ENCODE results near the gene CHST3.
"Not testable (repeated sequence)": the region's sequence is repeated elsewhere in the genome, so short reads cannot be mapped to it uniquely, and the experiment has no call there.

Gene CHST3

DNA sequence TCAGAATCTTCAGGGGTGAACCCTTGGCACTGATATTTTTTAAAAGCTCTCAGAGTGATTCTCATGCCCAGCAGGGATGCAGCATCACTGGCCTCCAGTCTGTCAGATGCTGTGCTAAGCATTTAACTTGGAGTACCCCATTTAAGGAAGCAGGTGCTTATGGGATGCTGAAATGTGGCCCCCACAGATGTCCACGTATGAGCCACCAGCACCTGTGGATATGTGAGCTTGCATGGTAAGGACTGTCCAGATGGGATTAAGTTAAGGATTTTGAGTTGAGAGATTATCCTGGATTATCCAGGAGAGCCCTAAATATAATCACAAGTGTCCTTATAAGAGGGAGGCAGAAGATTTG lies 17.7 kb downstream of the CHST3 start:
- Mint-ChIP-seq H3K4me1 (peaks cover 38 to 50% of the 10 kb centered on the region in 2 donors), H3K4me3 (no peak overlapping the region), H3K36me3 (no peaks in the 10 kb centered on the region), H3K27ac (no peak overlapping the region), H3K9me3 (no peaks in the 10 kb centered on the region), H3K27me3 (peaks cover 8 to 11% of the 10 kb centered on the region in 2 donors)
- no peak for ATAC-seq (replicated peaks)
- no peak for DNase-seq

DNA sequence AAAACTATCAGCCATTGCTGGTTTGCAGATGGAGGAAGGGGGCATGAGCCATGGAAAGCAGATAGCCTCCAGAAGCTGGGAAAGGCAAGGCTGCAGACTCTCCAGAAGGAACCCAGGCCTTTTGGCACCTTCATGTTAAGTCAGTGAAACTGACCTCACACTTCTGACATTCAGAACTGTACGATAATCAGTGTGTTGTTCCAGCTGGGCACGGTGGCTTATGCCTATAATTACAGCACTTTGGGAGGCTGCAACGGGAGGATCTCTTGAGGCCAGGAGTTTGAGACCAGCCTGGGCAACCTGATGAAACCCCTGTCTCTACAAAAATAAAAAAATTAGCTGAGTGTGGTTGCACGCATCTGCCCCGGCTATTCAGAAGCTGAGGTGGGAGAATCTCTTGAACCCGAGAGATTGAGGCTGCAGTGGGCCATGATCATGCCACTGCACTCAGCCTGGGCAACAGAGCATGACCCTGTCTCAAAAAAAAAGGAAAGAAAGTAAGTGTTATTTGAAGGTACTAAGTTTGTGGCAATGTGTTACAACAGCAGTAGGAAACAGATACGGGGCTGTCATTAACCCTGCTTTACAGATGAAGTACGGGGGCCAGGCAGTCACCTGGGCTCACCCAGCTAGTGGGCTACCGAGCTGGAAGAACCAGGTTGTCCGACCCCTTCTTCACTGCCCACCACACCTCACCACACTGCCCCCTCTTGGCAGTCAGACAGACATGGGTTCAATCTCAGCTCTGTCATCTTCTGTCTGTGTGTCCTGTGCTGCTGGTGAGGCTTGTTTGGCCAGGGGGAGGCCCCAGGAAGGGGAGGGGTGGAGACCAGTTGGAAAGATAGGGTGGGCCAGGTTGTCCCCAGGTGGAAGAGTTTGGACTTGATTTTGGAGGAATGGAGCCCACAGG lies 18.3 kb downstream of the CHST3 start:
- Mint-ChIP-seq H3K27me3 (peaks cover 8% of the 10 kb centered on the region in 2 donors), H3K4me1 (peaks cover 40 to 51% of the 10 kb centered on the region in 2 donors), H3K27ac (peak overlapping the region; percentile 67), H3K9me3 (no peaks in the 10 kb centered on the region), H3K36me3 (no peaks in the 10 kb centered on the region), H3K4me3 (peak overlapping the region in 1 of 2 donors; percentile 30)
- no peak for DNase-seq
- no peak for ATAC-seq (replicated peaks)

DNA sequence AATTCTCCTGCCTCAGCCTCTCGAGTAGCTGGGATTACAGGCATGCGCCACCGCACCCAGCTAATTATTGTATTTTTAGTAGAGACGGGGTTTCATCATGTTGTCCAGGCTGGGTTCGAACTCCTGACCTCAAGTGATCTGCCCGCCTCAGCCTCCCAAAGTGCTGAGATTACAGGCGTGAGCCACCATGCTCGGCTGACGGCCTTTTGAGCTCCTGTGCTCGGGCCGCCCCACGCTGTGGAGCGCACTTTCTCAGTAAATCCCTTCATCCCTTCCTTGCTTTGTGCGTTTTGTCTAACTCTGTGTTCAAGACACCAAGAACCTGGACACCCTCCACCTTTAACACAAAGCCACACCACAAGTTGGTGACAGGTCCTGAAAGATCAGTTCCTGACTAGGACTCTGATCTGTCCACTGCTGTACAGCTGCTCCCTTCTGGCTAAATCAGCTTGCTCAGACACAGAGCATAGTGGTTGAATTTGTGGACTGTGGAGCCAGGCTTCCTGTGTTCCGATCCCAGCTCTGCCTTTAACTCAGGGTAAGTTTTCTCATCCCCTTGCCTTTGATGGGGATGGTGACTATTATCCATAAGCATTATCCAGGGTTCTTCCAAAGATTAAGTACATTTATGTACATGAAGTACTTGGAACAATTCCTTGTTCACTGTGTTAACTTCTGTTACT lies 20.1 kb downstream of the CHST3 start:
- Mint-ChIP-seq H3K27ac (peak overlapping the region; percentile 96), H3K4me1 (peaks cover 40 to 51% of the 10 kb centered on the region in 2 donors), H3K36me3 (peaks cover 0 to 4% of the 10 kb centered on the region in 2 donors), H3K9me3 (peaks cover 0 to 3% of the 10 kb centered on the region in 2 donors), H3K27me3 (peaks cover 0 to 6% of the 10 kb centered on the region in 2 donors), H3K4me3 (peak overlapping the region; percentile 69 to 73)
- ATAC-seq (replicated peaks): peak in 1 of 2 donors; percentile 12
- no peak for DNase-seq

DNA sequence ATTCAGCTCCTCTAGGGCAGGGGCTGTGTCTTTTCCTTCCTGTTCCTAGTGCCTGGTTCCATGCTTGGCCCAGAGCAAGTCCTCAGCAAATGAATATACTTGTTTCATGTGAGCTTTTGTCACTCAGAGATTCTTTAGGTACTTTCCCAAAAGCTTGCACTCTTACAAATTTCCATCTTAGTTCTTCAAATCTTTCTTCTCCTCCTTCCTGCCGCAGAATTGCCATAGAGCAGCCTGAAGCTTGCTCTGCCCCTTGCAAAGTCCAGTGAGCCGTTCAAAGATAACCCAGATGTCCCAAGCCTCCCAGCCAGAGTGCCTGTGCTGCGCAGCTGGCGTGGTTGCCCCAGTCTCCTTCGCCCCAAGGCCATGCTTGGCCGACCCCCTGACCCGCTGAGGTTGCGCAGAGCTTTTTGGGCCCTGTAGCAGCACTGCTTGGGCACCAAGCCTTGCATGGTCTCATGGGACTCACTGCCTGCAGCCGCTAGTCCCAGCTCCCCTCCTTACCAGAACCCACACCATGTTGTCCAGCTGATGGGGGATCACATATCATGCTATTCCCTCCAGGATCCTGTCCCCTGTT lies 20.7 kb downstream of the CHST3 start:
- H3K27me3 Mint-ChIP-seq: peaks cover 0 to 4% of the 10 kb centered on the region in 2 donors
- peak overlapping the region; percentile 96 for H3K27ac Mint-ChIP-seq
- H3K36me3 Mint-ChIP-seq: peaks cover 0 to 4% of the 10 kb centered on the region in 2 donors
- DNase-seq (peak; percentile 28), ATAC-seq (replicated peaks) (peak; percentile 34 to 49)
- H3K4me3 Mint-ChIP-seq: peak overlapping the region; percentile 69 to 73
- peaks cover 44 to 56% of the 10 kb centered on the region in 2 donors for H3K4me1 Mint-ChIP-seq
- H3K9me3 Mint-ChIP-seq: peaks cover 0 to 3% of the 10 kb centered on the region in 2 donors

DNA sequence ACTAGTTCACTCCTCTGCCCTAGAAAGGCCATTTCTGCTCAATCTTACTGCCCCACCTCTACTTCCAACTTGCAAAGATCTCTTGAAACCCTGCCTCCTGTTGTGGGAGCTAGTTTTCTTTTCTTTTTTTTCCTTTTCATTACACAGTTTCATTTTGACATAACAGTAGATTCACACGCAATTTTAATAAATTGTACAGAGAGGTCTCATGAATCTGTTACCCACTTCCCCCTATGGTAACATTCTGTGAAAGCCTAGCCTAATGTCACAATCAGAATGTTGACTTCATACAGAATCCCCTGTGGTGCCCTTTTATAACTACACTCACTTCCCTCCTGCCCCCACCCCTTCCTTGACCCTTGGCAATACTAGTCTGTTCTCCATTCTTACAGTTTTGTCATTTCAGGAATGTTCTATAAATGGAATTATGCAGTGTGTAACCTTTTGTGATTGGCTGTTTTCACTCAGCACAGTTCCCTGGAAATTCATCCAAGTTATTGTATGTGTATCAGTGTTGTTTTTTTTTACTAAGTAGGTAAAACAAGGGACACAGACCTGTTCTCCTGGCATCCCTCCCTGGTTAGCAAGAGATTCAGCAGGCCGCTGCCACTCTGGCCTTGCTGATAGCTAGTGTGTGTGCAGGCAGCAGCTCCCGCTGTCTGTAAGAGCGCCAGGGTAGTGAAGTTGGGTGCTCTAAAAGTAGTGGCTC lies 21.5 kb downstream of the CHST3 start:
- peaks cover 0 to 3% of the 10 kb centered on the region in 2 donors for H3K9me3 Mint-ChIP-seq
- DNase-seq (peak; percentile 71), ATAC-seq (replicated peaks) (peak; percentile 87 to 90)
- H3K4me3 Mint-ChIP-seq: peak overlapping the region; percentile 69 to 73
- H3K27ac Mint-ChIP-seq: peak overlapping the region; percentile 96
- H3K36me3 Mint-ChIP-seq: peaks cover 0 to 4% of the 10 kb centered on the region in 2 donors
- H3K4me1 Mint-ChIP-seq: peaks cover 44 to 56% of the 10 kb centered on the region in 2 donors
- H3K27me3 Mint-ChIP-seq: peaks cover 0 to 4% of the 10 kb centered on the region in 2 donors

DNA sequence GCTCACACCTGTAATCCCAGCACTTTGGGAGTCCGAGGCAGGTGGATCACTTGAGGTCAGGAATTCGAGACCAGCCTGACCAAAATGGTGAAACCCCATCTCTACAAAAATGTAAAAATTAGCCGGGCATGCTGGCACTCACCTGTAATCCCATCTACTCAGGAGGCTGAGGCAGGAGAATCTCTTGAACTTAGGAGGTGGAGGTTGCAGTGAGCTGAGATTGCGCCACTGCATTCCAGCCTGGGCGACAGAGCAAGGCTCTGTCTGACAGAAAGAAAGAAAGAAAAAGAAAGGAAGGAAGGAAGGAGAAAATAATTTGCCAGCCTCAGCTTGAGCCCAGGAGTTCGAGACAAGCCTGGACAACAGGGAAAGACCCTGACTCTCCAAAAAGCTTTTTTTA lies 24.7 kb downstream of the CHST3 start:
- not testable (repeated sequence) for H3K27me3 Mint-ChIP-seq; ATAC-seq (replicated peaks); H3K4me3 Mint-ChIP-seq; DNase-seq; H3K9me3 Mint-ChIP-seq; H3K27ac Mint-ChIP-seq; H3K36me3 Mint-ChIP-seq
- H3K4me1 Mint-ChIP-seq: peaks cover 28 to 34% of the 10 kb centered on the region in 2 donors

DNA sequence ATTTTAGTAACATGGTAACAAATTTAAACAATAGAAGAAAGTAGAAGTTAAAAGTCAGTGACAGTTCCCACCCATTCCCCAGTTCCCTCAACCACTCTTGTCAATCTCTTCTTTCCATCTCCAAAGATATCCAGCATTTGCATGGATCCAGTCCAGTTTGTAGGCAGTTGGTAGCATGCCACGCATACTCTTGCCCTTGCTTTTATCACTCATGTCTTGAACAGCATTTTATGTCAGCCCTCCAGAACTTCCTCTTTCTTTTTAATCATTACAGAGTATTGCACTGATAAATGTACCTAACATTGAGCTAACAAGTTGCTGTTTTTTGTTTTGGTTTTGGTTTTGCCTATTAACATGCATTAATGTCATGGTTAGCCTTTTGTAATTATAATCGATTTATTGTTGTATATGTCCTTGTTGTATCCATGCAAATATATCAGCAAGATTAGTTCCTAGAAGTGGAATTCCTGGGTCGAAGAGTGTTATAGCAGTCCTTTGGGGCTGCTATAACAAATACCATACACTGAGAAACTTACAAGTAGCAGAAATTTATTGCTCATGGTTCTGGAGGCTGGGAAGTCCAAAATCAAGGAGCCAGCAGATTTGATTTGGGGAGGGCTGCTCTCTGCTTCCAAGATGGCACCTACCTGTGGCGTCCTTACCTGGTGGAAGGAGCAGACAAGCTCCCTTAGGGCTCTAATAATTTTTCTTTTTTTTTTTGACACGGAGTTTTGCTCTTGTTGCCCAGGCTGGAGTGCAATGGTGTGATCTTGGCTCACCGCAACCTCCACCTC lies 25.7 kb downstream of the CHST3 start:
- H3K27ac Mint-ChIP-seq: no peak overlapping the region

DNA sequence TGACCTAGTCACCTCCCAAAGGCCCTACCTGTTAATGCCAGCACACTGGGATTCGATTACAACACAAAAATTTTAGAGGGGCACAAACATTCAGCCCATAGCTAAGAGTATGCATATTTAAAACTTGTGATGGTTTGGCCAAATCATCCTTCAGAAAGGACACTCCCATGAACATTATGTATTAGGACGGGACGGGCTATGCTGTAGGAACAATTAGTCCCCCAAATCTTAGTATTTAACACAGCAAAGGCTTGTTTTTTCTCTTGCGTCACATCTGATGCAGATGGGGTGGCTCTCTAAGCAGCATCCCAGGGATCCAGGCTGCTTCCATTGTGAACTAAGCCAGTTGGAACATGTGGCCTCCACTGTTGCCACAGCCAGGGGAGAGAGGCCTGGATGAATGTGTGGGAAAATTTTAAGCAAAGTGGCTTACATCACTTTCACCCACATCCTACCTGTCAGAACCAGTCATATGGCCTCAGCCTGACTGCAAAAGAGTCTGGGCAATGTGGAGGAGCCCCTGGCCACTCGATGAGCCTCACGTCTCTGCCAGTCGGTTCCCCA lies 26.6 kb downstream of the CHST3 start:
- Mint-ChIP-seq H3K4me1 (peaks cover 13 to 17% of the 10 kb centered on the region in 2 donors), H3K27me3 (peaks cover 0 to 8% of the 10 kb centered on the region in 2 donors), H3K9me3 (peaks cover 0 to 3% of the 10 kb centered on the region in 2 donors), H3K27ac (peak overlapping the region; percentile 3), H3K4me3 (no peak overlapping the region), H3K36me3 (peaks cover 0 to 4% of the 10 kb centered on the region in 2 donors)
- ATAC-seq (replicated peaks) (no peak), DNase-seq (no peak)

More for the DNA sequence above, 25.7 kb downstream of the CHST3 start:
- no peak for DNase-seq
- peaks cover 21 to 26% of the 10 kb centered on the region in 2 donors for H3K4me1 Mint-ChIP-seq
- H3K4me3 Mint-ChIP-seq: no peak overlapping the region
- H3K9me3 Mint-ChIP-seq: peaks cover 0 to 3% of the 10 kb centered on the region in 2 donors
- H3K36me3 Mint-ChIP-seq: peaks cover 0 to 4% of the 10 kb centered on the region in 2 donors
- H3K27me3 Mint-ChIP-seq: peaks cover 0 to 8% of the 10 kb centered on the region in 2 donors
- ATAC-seq (replicated peaks): peak in 1 of 2 donors; percentile 20

DNA sequence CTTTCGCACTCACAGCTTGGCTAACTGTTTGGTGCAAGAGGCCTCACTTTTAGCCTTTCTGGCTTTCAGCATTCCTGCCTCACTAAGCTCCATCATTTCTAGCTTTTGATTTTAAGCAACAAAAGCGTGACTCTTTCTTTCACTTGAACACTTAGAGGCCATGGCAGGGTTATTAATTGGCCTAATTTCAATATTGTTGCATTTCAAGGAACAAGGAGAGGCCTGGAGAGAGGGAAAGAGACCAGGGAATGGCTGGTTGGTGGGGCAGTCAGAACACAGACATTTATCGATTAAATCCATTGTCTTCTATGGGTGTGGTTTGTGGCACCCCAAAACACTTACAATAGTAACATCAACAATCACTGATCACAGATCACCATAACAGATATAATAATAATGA lies 31.3 kb downstream of the CHST3 start:
- no peak overlapping the region for H3K4me3 Mint-ChIP-seq
- no peaks in the 10 kb centered on the region for H3K36me3 Mint-ChIP-seq
- H3K4me1 Mint-ChIP-seq: peaks cover 6 to 15% of the 10 kb centered on the region in 2 donors
- peaks cover 0 to 16% of the 10 kb centered on the region in 2 donors for H3K27me3 Mint-ChIP-seq
- H3K27ac Mint-ChIP-seq: no peak overlapping the region
- ATAC-seq (replicated peaks) (no peak), DNase-seq (no peak)
- no peaks in the 10 kb centered on the region for H3K9me3 Mint-ChIP-seq

DNA sequence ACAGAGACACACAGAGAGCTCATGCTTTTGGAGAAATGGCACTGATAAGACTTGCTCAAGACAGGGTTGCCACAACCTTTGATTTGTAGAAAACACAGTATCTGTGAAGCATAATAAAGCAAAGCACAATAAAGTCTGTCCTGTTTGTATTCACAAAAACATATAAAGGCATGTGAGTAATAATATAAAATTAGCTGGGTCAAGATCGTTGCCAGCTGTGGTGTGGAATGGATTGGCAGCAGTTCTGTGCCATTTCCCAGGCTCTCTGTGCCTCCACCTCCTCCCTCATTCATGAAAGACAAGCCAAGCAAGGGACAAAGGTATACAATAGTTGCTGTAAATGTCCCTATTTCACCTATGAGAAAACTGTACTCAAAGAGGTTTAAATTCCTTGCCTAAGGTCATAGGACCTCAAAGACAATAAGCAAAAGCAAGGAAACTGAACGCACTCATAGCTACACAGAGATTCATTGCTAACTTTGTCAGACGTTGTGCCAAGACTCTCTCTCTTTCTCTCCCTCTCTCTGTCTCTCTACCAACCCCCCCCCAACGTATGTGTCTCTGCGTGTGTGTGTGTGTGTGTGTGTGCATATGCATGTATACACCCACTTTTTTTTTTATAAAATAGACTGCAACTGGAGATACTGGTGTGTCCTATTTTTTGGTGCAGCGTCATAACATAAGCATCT lies 31.8 kb downstream of the CHST3 start:
- Mint-ChIP-seq H3K36me3 (no peaks in the 10 kb centered on the region), H3K27me3 (peaks cover 0 to 16% of the 10 kb centered on the region in 2 donors), H3K27ac (no peak overlapping the region), H3K9me3 (no peaks in the 10 kb centered on the region), H3K4me3 (no peak overlapping the region), H3K4me1 (peaks cover 6 to 20% of the 10 kb centered on the region in 2 donors)
- DNase-seq: no peak
- no peak for ATAC-seq (replicated peaks)

DNA sequence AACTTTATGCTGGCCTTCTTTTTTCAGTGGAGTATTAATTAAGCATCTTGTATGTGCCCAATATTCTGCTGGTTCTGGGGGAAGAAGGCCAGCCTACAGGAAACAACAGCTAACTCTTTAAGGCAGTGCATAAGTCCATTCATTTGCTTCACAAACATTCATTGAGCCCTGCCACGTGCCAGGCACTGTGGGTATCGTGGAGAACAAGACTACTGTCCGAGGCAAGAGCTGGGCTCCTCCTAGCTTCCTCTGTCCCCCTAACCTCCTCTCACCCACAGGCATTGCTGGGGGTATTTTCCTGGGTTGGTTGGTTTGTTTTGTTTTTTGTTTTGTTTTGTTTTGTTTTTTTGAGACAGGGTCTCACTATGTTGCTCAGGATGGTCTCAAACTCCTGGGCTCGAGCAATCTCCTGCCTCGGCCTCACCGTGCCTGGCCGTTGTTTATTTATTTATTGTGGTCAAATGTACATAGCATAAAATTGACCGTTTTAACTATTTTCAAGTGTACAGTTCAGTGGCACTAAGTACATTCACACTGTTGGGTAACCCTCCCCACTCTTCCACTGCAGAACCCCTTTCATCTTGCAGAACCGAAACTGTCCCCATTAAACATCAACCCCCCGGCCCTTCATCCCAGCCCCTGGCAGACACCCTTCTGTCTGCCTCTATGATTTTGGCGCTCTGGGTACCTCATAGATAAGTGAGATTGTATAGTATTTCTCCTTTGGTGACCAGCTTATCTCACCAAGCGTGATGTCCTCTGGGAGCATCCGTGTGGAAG lies 32.6 kb downstream of the CHST3 start:
- H3K27ac Mint-ChIP-seq: peak overlapping the region; percentile 57
- peak in 1 of 2 donors; percentile 30 for ATAC-seq (replicated peaks)
- H3K9me3 Mint-ChIP-seq: no peaks in the 10 kb centered on the region

More for the DNA sequence above, 32.6 kb downstream of the CHST3 start:
- no peak for DNase-seq
- peaks cover 6 to 20% of the 10 kb centered on the region in 2 donors for H3K4me1 Mint-ChIP-seq
- no peak overlapping the region for H3K4me3 Mint-ChIP-seq
- no peaks in the 10 kb centered on the region for H3K36me3 Mint-ChIP-seq
- peaks cover 0 to 16% of the 10 kb centered on the region in 2 donors for H3K27me3 Mint-ChIP-seq
